ENCODE results near the gene SPATA31E1.

- TF ChIP-seq RCOR1 (conservative IDR thresholded peaks at IDR 0.05; ENCODE audit: low read depth, low read length): no peak
- no peak for TF ChIP-seq REST (IDR thresholded peaks at IDR 0.05; ENCODE audit: low read depth, low read length)
- TF ChIP-seq POLR2AphosphoS5 (IDR thresholded peaks at IDR 0.05; ENCODE audit: low read length): no peak
- no peak for TF ChIP-seq FOXM1 (IDR thresholded peaks at IDR 0.05; ENCODE audit: low read depth, low read length)
- no peak for TF ChIP-seq CTCF (IDR thresholded peaks at IDR 0.05 in 2 of 3, conservative IDR thresholded peaks at IDR 0.05 in 1 of 3; ENCODE audit: control insufficient read depth in 2 of 3, extremely low read depth in 1 of 3, insufficient read depth in 1 of 3, low read depth in 3 of 3, low read length in 3 of 3)
- no peak for TF ChIP-seq BRCA1 (IDR thresholded peaks at IDR 0.05; ENCODE audit: low read depth, low read length)
- no peak for TF ChIP-seq NFYB (IDR thresholded peaks at IDR 0.05; ENCODE audit: insufficient read depth, low read depth, low read length)
- no peak for TF ChIP-seq CHD1 (IDR thresholded peaks at IDR 0.05; ENCODE audit: low read depth, low read length)
- no peak for TF ChIP-seq EP300 (IDR thresholded peaks at IDR 0.05; ENCODE audit: borderline replicate concordance in 1 of 2, control insufficient read depth in 1 of 2, low read depth in 2 of 2, low read length in 2 of 2)
- TF ChIP-seq TCF3 (IDR thresholded peaks at IDR 0.05; ENCODE audit: borderline replicate concordance, insufficient read depth, low read depth, low read length): no peak
- no peak for TF ChIP-seq GABPA (IDR thresholded peaks at IDR 0.05; ENCODE audit: low read depth)
These were observed 33.4 kb upstream of the SPATA31E1 start for GRCh38 chr9:87849144-87849758.

All from GM12878 (cell line).